ENCODE measurements around the gene ASPDH.

ASPDH gene

GRCh38 chr19:50513746-50514345 lies at the start of gene ASPDH:
ASPDH (minus strand) TSS chr19:50513913; CDS start chr19:50513823, 90 bp downstream.
- DNase-seq, result no peak

GRCh38 chr19:50562996-50563395 lies 49.3 kb upstream of the ASPDH start:
- DNase-seq, result no peak

- DNase-seq, result no peak
Observed at GRCh38 chr19:50562329-50562728, 48.6 kb upstream of the ASPDH start.

GRCh38 chr19:50559636-50560035 lies 45.9 kb upstream of the ASPDH start:
- DNase-seq, result no peak

- DNase-seq, result no peak
Observed at GRCh38 chr19:50558449-50558848, 44.7 kb upstream of the ASPDH start.

GRCh38 chr19:50558039-50558438 lies 44.3 kb upstream of the ASPDH start:
- no peak for DNase-seq

- no peak for DNase-seq
Observed at GRCh38 chr19:50557009-50557613, 43.4 kb upstream of the ASPDH start.

- no peak for DNase-seq
Observed at GRCh38 chr19:50556282-50557008, 42.7 kb upstream of the ASPDH start.

GRCh38 chr19:50555450-50556281 lies 42.0 kb upstream of the ASPDH start:
- DNase-seq, result no peak

GRCh38 chr19:50555033-50555432 lies 41.3 kb upstream of the ASPDH start:
- DNase-seq, result no peak

GRCh38 chr19:50554212-50554611 lies 40.5 kb upstream of the ASPDH start:
- DNase-seq, result no peak

- DNase-seq, result no peak
Observed at GRCh38 chr19:50553134-50553703, 39.5 kb upstream of the ASPDH start.

GRCh38 chr19:50552540-50552939 lies 38.8 kb upstream of the ASPDH start:
- no peak for DNase-seq

- no peak for DNase-seq
Observed at GRCh38 chr19:50551715-50552187, 38.0 kb upstream of the ASPDH start.

GRCh38 chr19:50551034-50551714 lies 37.5 kb upstream of the ASPDH start:
- no peak for DNase-seq

- no peak for DNase-seq
Observed at GRCh38 chr19:50550594-50550966, 36.9 kb upstream of the ASPDH start.

GRCh38 chr19:50549927-50550593 lies 36.3 kb upstream of the ASPDH start:
- no peak for DNase-seq

- no peak for DNase-seq
Observed at GRCh38 chr19:50549059-50549926, 35.6 kb upstream of the ASPDH start.

- DNase-seq, result no peak
Observed at GRCh38 chr19:50548191-50549058, 34.7 kb upstream of the ASPDH start.

Data from NCI-H446 treated with DMSO at 0.1 percent for 48 hours (cell line).